ENCODE data around the gene APOL3. TPM values are rescaled to one million over a fixed set of nuclear protein-coding genes. Genes with fewer than 3 reads are reported as not detected.

Gene APOL3
- total and polyA plus RNA-seq, 2 of the 13 experiments (the other 11 are each of a cell fraction or from before 2014, with no cell fraction given), result 3.8 to 5.4 TPM

DNA sequence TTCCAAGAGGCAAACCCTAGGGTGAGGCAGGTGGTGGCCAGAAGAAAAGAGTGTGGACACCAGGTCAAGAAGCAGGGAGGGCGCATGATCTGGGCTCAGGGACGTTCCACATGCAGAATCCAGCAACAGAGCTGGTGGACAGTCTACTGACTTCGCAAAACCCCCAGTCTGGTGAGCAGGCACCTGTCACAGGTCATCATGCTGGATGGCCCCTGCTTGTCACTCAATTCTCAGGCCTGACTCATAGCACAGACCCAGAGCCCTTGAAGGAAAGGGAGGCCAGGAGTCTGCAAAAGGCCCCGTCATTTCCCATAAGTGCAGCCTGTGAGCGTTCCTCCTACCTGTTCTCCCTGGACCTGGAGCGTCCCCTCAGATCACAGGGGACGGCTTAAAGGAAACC lies 22.9 kb upstream of the APOL3 start:
- ATAC-seq, result no peak
- Histone ChIP-seq H4K20me1 (ENCODE audit: insufficient read depth, low read length) (no peaks in the 10 kb centered on the region), H3K4me1 (ENCODE audit: insufficient read depth, low read length) (no peaks in the 10 kb centered on the region), H3K4me2 (ENCODE audit: low read depth, low read length) (no peak overlapping the region), H3K27ac (ENCODE audit: extremely low read length, insufficient read depth, low read length) (no peak overlapping the region), H3K79me2 (ENCODE audit: insufficient read depth, low read length) (no peaks in the 10 kb centered on the region), H3K9me3 (ENCODE audit: low read length) (no peaks in the 10 kb centered on the region), H3K27me3 (ENCODE audit: control insufficient read depth in 1 of 2, insufficient read depth in 2 of 2, low read length in 2 of 2) (peaks cover 3 to 21% of the 10 kb centered on the region in 2 experiments; a peak in 4 of 5 replicates), H3K4me3 (replicated peaks in 1 of 3; ENCODE audit: insufficient read depth in 1 of 3, low read depth in 2 of 3, low read length in 3 of 3) (no peak overlapping the region), H3K36me3 (replicated peaks in 1 of 2; ENCODE audit: control insufficient read depth in 1 of 2, insufficient read depth in 2 of 2, low read length in 2 of 2) (no peaks in the 10 kb centered on the region), H3K9ac (ENCODE audit: insufficient read depth, low read depth, low read length) (no peak overlapping the region), H2AFZ (ENCODE audit: low read length) (no peak overlapping the region)
- POLR2A ChIA-PET, result no interaction called here
- no peak for FAIRE-seq
- in situ Hi-C loops (cut with HindIII; ENCODE audit: extremely low pct_ligation_motif_present, low pct_unique_long_range_greater_than_20kb), result loop anchor here (5.0 kb wide), 1 partner anchor 41 kb away; no protein-coding TSS in a partner anchor
- CTCF ChIA-PET (ENCODE audit: low intra/inter-chr PET ratio, low total read pairs), result no interaction called here
- 35% methylated on average over 6 of the region's 7 CpGs for WGBS (ENCODE audit: low lambda C conversion rate)
- intact Hi-C loops (cut with micrococcal nuclease; ENCODE audit: unreplicated experiment), result no loop called here
- TF ChIP-seq PCBP1 (IDR thresholded peaks at IDR 0.05; ENCODE audit: borderline replicate concordance, low read depth, low read length) (no peak), ZNF720 (CRISPR knock-in tag; IDR thresholded peaks at IDR 0.05) (no peak), ZNF589 (CRISPR knock-in tag; conservative IDR thresholded peaks at IDR 0.05) (no peak), BATF2 (CRISPR knock-in tag; IDR thresholded peaks at IDR 0.05) (no peak), CBFB (CRISPR knock-in tag; IDR thresholded peaks at IDR 0.05) (no peak), HNRNPUL1 (IDR thresholded peaks at IDR 0.05; ENCODE audit: low read depth, low read length) (no peak), SIN3B (IDR thresholded peaks at IDR 0.05; ENCODE audit: low read length) (no peak), CHD4 (IDR thresholded peaks at IDR 0.05; ENCODE audit: borderline replicate concordance, low read length) (no peak), ZNF383 (CRISPR knock-in tag; IDR thresholded peaks at IDR 0.05; ENCODE audit: borderline replicate concordance) (no peak), ARID5B (CRISPR knock-in tag; IDR thresholded peaks at IDR 0.05) (no peak), FOXP4 (CRISPR knock-in tag; IDR thresholded peaks at IDR 0.05) (no peak), RNF2 (conservative IDR thresholded peaks at IDR 0.05; ENCODE audit: low read depth) (no peak)
- TF ChIP-seq, protein P1, sequence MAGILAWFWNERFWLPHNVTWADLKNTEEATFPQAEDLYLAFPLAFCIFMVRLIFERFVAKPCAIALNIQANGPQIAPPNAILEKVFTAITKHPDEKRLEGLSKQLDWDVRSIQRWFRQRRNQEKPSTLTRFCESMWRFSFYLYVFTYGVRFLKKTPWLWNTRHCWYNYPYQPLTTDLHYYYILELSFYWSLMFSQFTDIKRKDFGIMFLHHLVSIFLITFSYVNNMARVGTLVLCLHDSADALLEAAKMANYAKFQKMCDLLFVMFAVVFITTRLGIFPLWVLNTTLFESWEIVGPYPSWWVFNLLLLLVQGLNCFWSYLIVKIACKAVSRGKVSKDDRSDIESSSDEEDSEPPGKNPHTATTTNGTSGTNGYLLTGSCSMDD (CRISPR knock-in tag; IDR thresholded peaks at IDR 0.05), result no peak
- DNase-seq (ENCODE audit: low spot score), result no peak
- no TSS peak for BruUV-seq (replicated peaks)

Measured in HepG2 (cell line).